ENCODE data around the gene CHRNA9. TPM values are rescaled to one million over a fixed set of nuclear protein-coding genes. Genes with fewer than 3 reads are reported as not detected.
"Not testable (repeated sequence)": the region's sequence is repeated elsewhere in the genome, so short reads cannot be mapped to it uniquely, and the experiment has no call there.

The CHRNA9 gene
- total and polyA plus RNA-seq, 8 donors, result 0.31 TPM; not detected in 7

DNA sequence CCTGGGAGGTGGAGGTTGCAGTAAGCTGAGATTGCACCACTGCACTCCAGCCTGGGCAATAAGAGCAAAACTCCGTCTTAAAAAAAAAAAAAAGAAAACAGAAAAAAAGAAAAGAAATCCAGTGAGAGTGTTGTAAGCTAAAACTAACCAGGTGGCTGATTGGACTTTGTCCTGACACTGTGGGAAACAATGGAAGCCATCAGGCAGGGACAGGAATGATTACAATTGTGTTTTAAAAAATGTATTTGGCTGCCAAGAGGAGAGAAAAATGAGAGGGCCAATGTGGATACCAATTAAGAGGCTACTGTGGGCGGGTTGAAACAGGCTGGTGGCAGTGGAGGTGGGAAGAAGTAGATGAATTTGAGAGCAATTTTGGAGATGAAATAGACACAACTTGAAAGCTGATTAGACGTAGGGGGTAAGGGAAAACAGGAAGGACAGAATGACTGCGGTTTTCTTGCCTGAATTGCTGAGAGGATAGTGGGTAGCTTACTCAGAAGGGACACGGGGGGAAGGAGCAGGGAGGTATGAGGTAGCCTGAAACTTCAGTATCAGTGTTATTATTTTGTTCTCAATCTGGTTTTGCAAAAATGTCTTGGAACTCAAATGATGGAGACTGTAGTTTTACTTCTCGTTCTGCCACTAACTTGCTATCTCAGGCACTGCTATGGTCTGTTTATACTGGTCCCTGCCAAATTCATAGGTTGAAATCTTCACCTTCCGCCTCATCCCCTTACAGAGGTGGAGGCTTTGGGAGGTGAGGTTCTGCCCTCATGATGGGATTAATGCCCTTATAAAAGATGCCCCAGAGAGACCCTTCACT lies 45.6 kb upstream of the CHRNA9 start:
- Histone ChIP-seq H3K9me3 (no peaks in the 10 kb centered on the region), H3K36me3 (no peaks in the 10 kb centered on the region), H3K4me3 (no peak overlapping the region), H3K27ac (peak overlapping the region in 3 of 5 donors; percentile 5 to 44 (median 16)), H3K27me3 (no peaks in the 10 kb centered on the region), H3K4me1 (peaks cover 0 to 16% (median 4%) of the 10 kb centered on the region in 4 donors)
- WGBS, 5 donors, result 26 to 41% (median 35%) methylated on average over 7 of the region's 7 CpGs
- TF ChIP-seq POLR2A (IDR thresholded peaks at IDR 0.05) (no peak), POLR2AphosphoS5 (IDR thresholded peaks at IDR 0.05) (no peak), EP300 (IDR thresholded peaks at IDR 0.05) (no peak)
- TF ChIP-seq, protein P1, sequence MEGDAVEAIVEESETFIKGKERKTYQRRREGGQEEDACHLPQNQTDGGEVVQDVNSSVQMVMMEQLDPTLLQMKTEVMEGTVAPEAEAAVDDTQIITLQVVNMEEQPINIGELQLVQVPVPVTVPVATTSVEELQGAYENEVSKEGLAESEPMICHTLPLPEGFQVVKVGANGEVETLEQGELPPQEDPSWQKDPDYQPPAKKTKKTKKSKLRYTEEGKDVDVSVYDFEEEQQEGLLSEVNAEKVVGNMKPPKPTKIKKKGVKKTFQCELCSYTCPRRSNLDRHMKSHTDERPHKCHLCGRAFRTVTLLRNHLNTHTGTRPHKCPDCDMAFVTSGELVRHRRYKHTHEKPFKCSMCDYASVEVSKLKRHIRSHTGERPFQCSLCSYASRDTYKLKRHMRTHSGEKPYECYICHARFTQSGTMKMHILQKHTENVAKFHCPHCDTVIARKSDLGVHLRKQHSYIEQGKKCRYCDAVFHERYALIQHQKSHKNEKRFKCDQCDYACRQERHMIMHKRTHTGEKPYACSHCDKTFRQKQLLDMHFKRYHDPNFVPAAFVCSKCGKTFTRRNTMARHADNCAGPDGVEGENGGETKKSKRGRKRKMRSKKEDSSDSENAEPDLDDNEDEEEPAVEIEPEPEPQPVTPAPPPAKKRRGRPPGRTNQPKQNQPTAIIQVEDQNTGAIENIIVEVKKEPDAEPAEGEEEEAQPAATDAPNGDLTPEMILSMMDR (IDR thresholded peaks at IDR 0.05), result no peak
- peak in 1 of 2 donors; percentile 66 for DNase-seq
- intact Hi-C loops (cut with DNase I; ENCODE audit: low total_unique reads), result loop anchor here (10.0 kb wide), 1 partner anchor 125 kb away; no protein-coding TSS in a partner anchor

DNA sequence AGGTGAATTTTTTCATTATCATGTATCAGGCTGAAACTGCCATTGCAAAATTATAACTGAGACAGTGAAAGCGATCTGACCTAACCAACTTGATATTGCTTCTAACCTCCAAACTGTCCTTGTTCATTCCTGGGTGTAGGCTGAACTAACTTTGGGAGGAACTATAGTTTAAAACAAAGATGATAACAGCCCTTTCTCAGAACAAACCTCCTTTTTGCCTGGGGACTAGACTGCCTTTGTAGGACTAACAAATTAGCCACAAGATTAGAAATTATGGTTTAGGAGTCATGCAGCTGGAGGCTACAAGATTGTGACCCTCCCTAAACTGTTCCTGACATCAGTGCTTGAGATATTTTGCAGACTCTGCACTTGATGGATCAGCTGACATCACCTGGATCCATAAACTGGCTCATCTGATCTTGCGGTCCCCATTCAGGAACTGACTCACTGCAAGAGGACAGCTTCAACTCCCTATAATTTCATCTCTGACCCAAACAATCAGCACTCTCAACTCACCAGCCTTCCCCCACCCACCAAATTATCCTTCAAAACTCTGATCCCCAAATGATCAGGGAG lies 44.4 kb upstream of the CHRNA9 start:
- 80 to 88% (median 87%) methylated on average over 2 of the region's 2 CpGs for WGBS, 5 donors
- not testable (repeated sequence) for H3K27me3 ChIP-seq, DNase-seq, H3K9me3 ChIP-seq, H3K27ac ChIP-seq, H3K4me3 ChIP-seq, H3K36me3 ChIP-seq
- H3K4me1 ChIP-seq, result peaks cover 0 to 16% (median 4%) of the 10 kb centered on the region in 4 donors
- intact Hi-C loops (cut with DNase I; ENCODE audit: low total_unique reads), result loop anchor here (10.0 kb wide), 1 partner anchor 126 kb away; no protein-coding TSS in a partner anchor

DNA sequence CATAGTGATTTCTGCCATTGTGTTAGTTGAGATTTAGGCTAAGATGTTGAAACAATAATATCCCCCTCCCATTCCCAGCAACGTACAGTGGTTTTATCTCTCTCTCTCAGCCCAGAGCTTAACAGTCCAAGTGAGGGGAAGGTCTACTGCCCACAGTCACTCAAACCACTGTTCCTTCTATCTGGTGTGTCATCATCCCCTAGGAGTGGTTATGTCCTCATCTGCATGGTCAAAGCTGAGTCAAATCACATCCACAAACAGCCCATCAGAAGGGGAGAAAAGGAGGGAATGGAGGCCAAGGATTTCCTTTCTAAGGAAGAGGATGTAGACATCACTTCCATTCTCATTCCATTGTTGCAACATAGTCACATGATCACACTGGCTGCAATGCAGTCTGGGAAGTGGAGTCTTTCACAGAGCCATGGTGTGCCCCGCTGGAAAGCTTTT lies 42.8 kb upstream of the CHRNA9 start:
- WGBS, 5 donors, result 76 to 97% (median 87%) methylated on average over 2 of the region's 2 CpGs
- DNase-seq, result no peak
- TF ChIP-seq POLR2AphosphoS5 (IDR thresholded peaks at IDR 0.05) (no peak), EP300 (IDR thresholded peaks at IDR 0.05) (no peak), POLR2A (IDR thresholded peaks at IDR 0.05) (no peak)
- TF ChIP-seq, protein P1 (IDR thresholded peaks at IDR 0.05), result no peak

DNA sequence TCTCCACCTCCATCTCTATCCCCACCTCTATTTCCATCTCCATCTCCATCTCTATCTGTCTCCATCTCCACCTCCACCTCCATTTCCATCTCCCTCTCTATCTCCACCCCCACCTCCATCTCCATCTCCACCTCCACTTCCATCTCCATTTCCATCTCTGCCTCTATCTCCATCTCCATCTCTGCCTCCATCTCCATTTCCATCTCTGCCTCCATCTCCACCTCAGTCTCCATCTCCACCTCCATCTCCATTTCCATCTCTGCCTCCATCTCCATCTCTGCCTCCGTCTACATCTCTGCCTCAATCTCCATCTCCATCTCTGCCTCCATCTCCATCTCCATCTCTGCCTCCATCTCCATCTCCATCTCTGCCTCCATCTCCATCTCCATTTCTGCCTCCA lies 40.8 kb upstream of the CHRNA9 start:
- intact Hi-C loops (cut with DNase I; ENCODE audit: low total_unique reads), result loop anchor here (10.0 kb wide), 1 partner anchor 130 kb away; no protein-coding TSS in a partner anchor
- DNase-seq, result no peak
- Histone ChIP-seq H3K36me3 (no peaks in the 10 kb centered on the region), H3K9me3 (no peaks in the 10 kb centered on the region), H3K4me1 (peaks cover 0 to 10% (median 4%) of the 10 kb centered on the region in 4 donors), H3K27ac (no peak overlapping the region), H3K4me3 (no peak overlapping the region), H3K27me3 (no peaks in the 10 kb centered on the region)
- WGBS, 5 donors, result 88 to 97% (median 94%) methylated on average over 1 of the region's 1 CpG
- TF ChIP-seq, protein P1 (IDR thresholded peaks at IDR 0.05), result no peak
- TF ChIP-seq POLR2AphosphoS5 (IDR thresholded peaks at IDR 0.05), result no peak

More for the DNA sequence above, 42.8 kb upstream of the CHRNA9 start:
- peaks cover 0 to 16% (median 4%) of the 10 kb centered on the region in 4 donors for H3K4me1 ChIP-seq
- no peaks in the 10 kb centered on the region for H3K9me3 ChIP-seq
- no peak overlapping the region for H3K4me3 ChIP-seq
- intact Hi-C loops (cut with DNase I; ENCODE audit: low total_unique reads), result loop anchor here (10.0 kb wide), 1 partner anchor 128 kb away; no protein-coding TSS in a partner anchor
- no peak overlapping the region for H3K27ac ChIP-seq
- H3K36me3 ChIP-seq, result no peaks in the 10 kb centered on the region
- no peaks in the 10 kb centered on the region for H3K27me3 ChIP-seq

DNA sequence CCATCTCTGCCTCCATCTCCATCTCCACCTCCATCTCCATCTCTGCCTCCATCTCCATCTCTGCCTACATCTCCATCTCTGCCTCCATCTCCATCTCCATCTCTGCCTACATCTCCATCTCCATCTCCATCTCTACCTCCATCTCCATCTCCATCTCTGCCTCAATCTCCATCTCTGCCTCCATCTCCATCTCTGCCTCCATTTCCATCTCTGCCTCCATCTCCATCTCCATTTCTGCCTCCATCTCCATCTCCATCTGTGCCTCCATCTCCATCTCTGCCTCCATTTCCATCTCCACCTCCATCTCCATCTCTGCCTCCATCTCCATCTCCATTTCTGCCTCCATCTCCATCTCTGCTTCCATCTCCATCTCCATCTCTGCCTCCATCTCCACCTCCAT lies 40.1 kb upstream of the CHRNA9 start:
- intact Hi-C loops (cut with DNase I; ENCODE audit: low total_unique reads), result loop anchor here (10.0 kb wide), 1 partner anchor 130 kb away; no protein-coding TSS in a partner anchor
- DNase-seq, H3K4me1 ChIP-seq, H3K9me3 ChIP-seq, H3K36me3 ChIP-seq, H3K4me3 ChIP-seq, H3K27ac ChIP-seq, H3K27me3 ChIP-seq: not testable (repeated sequence)

All from stomach (tissue), 9 donors.